ENCODE data around the gene KMT2E. TPM values are rescaled to one million over a fixed set of nuclear protein-coding genes. Genes with fewer than 3 reads are reported as not detected.

KMT2E gene
- total RNA-seq, 2 experiments from 2014 or later: 95.1 to 105 TPM

DNA sequence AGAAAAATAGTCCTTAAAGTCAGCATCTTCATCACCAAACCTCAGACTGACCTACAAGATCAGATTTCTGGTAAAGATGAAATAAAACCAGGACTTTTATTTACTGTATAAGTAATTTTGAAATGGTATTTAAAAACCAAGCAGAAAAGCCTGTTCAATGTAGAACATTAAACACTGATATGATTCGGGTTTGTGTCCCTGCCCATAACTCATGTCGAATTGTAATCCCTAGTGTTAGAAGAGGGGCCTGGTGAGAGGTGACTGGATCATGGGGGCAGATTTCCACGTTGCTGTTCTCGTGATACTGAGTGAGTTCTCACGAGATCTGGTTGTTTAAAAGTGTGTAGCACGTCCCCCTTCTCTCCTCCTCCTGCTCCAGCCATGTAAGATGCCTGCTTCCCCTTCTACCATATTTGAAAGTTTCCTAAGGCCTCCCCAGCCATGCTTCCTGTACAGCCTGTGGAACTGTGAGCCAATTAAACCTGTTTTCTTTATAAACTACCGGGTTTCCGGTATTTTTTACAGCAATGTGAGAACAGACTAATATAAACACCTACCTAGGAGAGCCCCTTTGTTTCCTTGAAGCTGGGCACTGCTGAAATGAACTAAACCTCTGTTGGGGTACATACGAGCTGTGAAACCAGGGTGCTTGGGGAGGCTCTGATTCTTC, 120.1 kb downstream of the KMT2E start:
- CTCF ChIA-PET: no interaction called here
- no peaks in the 10 kb centered on the region for H3K27me3 Mint-ChIP-seq (ENCODE audit: low read depth)
- DNase-seq (no peak), ATAC-seq (no peak)
- no peak overlapping the region for H3K4me3 Mint-ChIP-seq
- H3K36me3 Mint-ChIP-seq (ENCODE audit: low read depth): peaks cover 7% of the 10 kb centered on the region
- H3K27ac Mint-ChIP-seq: no peak overlapping the region
- peaks cover 7% of the 10 kb centered on the region for H3K4me1 Mint-ChIP-seq (ENCODE audit: low read depth)
- POLR2A ChIA-PET: no interaction called here
- H3K9me3 Mint-ChIP-seq (ENCODE audit: insufficient read depth): no peaks in the 10 kb centered on the region

DNA sequence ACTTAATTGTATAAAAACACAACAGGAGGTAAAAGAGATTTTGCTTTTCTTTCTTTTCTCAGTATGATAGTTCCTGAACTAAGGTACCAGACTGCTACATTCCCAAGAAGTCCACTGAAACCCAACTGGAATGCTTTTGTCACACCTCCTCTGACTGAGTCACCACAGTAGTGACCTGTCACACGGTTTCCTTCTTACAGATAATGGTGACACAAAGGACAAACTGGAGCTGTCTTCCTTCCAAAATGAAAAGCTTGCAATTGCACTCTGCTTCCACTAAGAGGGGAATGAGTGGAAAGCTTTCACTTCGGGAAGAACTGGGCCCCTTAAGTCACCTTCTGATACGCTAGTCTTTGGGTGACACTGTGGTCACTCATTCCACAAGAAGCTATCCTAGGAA, 122.2 kb downstream of the KMT2E start:
- no peaks in the 10 kb centered on the region for H3K27me3 Mint-ChIP-seq (ENCODE audit: low read depth)
- peaks cover 1% of the 10 kb centered on the region for H3K4me1 Mint-ChIP-seq (ENCODE audit: low read depth)
- ATAC-seq: no peak
- ChIA-PET CTCF (interaction anchor here (2.0 kb wide), 1 partner anchor 9 kb away, joined by 7 read pairs; no protein-coding TSS in a partner anchor), POLR2A (no interaction called here)
- DNase-seq: no peak
- no peak overlapping the region for H3K4me3 Mint-ChIP-seq
- peaks cover 2% of the 10 kb centered on the region for H3K36me3 Mint-ChIP-seq (ENCODE audit: low read depth)
- no peaks in the 10 kb centered on the region for H3K9me3 Mint-ChIP-seq (ENCODE audit: insufficient read depth)
- no peak overlapping the region for H3K27ac Mint-ChIP-seq

DNA sequence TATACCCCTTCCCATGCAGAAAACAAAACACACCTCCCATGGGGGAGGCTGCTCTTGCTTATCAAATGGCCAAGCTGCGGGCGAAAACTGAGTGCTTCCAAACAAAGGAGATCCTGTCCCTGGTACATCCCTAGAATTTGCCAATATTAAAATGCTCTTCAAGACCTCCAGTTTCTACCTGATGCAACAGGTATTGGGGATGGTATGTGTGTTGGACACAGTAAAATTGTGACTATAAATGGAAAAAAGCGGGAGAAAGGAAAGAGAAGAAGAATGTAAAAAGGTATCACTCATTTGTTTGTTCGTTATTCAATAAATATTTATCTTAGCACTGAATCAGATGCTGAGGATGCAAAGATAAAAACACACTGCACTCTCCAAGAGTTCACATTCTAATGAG, 123.9 kb downstream of the KMT2E start:
- Mint-ChIP-seq H3K27me3 (ENCODE audit: low read depth) (no peaks in the 10 kb centered on the region), H3K4me1 (ENCODE audit: low read depth) (no peaks in the 10 kb centered on the region), H3K9me3 (ENCODE audit: insufficient read depth) (no peaks in the 10 kb centered on the region), H3K36me3 (ENCODE audit: low read depth) (peaks cover 8% of the 10 kb centered on the region), H3K4me3 (no peak overlapping the region), H3K27ac (no peak overlapping the region)
- ATAC-seq: no peak
- DNase-seq: no peak
- POLR2A ChIA-PET: no interaction called here
- CTCF ChIA-PET: interaction anchor here (2.0 kb wide), 1 partner anchor 8 kb away, joined by 7 read pairs; no protein-coding TSS in a partner anchor

DNA sequence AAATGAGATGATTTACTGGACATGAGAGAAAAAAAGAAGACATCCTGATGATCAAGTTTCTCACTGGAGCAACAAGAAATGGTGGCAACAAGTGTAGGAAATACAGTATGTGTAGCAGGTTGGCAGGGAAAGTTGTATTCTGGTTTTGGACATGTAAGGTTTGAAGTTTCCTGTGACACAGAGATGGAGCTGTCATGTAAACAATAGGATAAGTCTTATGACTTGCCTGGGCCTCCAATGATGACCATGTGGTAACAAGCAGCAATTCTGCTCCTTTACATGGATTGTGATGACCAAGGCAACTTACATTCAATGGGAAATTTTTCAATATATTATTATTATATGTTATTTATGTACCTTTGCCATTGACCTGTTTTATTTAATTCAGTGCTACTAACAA, 125.4 kb downstream of the KMT2E start:
- no peaks in the 10 kb centered on the region for H3K9me3 Mint-ChIP-seq (ENCODE audit: insufficient read depth)
- ChIA-PET CTCF (interaction anchor here (1.1 kb wide), 1 partner anchor 450 kb away, joined by 3 read pairs; no protein-coding TSS in a partner anchor), POLR2A (no interaction called here)
- no peak overlapping the region for H3K27ac Mint-ChIP-seq
- no peaks in the 10 kb centered on the region for H3K27me3 Mint-ChIP-seq (ENCODE audit: low read depth)
- peaks cover 8% of the 10 kb centered on the region for H3K36me3 Mint-ChIP-seq (ENCODE audit: low read depth)
- no peak overlapping the region for H3K4me3 Mint-ChIP-seq
- ATAC-seq (no peak), DNase-seq (no peak)
- no peaks in the 10 kb centered on the region for H3K4me1 Mint-ChIP-seq (ENCODE audit: low read depth)

DNA sequence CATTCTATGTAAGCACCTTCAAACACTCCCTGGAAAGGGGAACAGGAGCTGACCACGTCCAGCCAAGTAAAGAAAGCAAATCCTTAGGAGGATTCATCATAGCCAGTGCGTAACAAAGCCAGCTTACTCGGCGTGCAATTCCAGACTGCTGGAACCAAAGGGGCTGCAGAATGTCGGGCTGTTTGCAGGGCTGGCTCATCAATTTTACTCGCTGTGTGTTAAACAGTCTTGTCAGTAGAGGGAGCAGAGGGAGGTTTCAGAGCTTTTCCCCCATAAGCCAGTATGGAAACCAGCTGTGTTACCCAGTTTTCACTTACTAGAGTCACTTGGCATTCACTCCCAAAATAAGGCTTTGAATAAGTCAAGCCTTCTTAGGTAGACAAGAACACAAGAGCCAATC, 127.1 kb downstream of the KMT2E start:
- Mint-ChIP-seq H3K27me3 (ENCODE audit: low read depth) (no peaks in the 10 kb centered on the region), H3K27ac (no peak overlapping the region), H3K36me3 (ENCODE audit: low read depth) (peaks cover 11% of the 10 kb centered on the region), H3K9me3 (ENCODE audit: insufficient read depth) (no peaks in the 10 kb centered on the region), H3K4me3 (no peak overlapping the region), H3K4me1 (ENCODE audit: low read depth) (no peaks in the 10 kb centered on the region)
- DNase-seq (no peak), ATAC-seq (no peak)
- ChIA-PET CTCF (interaction anchor here (0.8 kb wide), 1 partner anchor 390 kb away, joined by 3 read pairs; no protein-coding TSS in a partner anchor), POLR2A (no interaction called here)

DNA sequence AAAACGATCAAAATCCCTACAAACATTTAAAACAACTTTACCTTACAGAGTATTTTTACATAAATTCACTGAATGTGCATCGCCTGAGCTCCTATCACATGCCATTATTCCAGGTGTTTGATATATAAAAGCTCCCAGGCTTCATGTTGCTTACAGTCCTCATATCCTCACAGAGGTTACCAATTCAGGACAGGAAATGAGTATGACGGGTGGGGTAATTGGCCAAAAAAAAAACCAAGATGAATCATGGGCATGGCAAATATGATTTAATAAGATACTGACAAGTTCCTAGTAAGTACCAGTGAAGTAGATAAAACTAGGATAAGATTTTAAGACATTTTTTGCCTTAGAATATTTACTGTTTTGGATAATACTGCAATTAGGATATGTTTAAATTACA, 135.8 kb downstream of the KMT2E start:
- Mint-ChIP-seq H3K27ac (no peak overlapping the region), H3K27me3 (ENCODE audit: low read depth) (no peaks in the 10 kb centered on the region), H3K4me1 (ENCODE audit: low read depth) (peaks cover 3% of the 10 kb centered on the region), H3K36me3 (ENCODE audit: low read depth) (no peaks in the 10 kb centered on the region), H3K9me3 (ENCODE audit: insufficient read depth) (no peaks in the 10 kb centered on the region), H3K4me3 (no peak overlapping the region)
- POLR2A ChIA-PET: interaction anchor here (0.5 kb wide), 1 partner anchor 171 kb away, joined by 3 read pairs; no protein-coding TSS in a partner anchor
- CTCF ChIA-PET: interaction anchor here (0.9 kb wide), 1 partner anchor 203 kb away, joined by 3 read pairs; no protein-coding TSS in a partner anchor
- DNase-seq (no peak), ATAC-seq (no peak)

DNA sequence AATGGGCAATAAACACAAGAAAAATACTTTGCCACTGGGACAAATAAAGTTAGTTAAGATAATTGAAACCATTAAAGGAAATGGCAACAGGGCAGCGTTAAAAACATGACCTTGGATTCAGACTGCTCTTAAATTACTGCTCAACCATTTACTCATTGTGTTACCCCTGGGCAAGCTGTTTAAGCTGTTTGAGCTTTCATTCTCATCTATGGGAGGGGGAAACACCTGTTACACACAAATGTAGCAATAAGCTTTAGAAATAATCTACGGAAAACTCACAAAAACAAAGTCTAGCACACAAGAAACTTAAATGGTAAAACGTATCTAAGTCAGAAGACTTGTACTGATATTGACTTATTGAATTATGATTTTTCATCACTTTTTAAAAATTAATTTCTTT, 137.1 kb downstream of the KMT2E start:
- ChIA-PET CTCF (no interaction called here), POLR2A (no interaction called here)
- Mint-ChIP-seq H3K4me3 (no peak overlapping the region), H3K9me3 (ENCODE audit: insufficient read depth) (no peaks in the 10 kb centered on the region), H3K27me3 (ENCODE audit: low read depth) (no peaks in the 10 kb centered on the region), H3K27ac (no peak overlapping the region), H3K4me1 (ENCODE audit: low read depth) (peaks cover 3% of the 10 kb centered on the region), H3K36me3 (ENCODE audit: low read depth) (peaks cover 5% of the 10 kb centered on the region)
- DNase-seq (no peak), ATAC-seq (no peak)

DNA sequence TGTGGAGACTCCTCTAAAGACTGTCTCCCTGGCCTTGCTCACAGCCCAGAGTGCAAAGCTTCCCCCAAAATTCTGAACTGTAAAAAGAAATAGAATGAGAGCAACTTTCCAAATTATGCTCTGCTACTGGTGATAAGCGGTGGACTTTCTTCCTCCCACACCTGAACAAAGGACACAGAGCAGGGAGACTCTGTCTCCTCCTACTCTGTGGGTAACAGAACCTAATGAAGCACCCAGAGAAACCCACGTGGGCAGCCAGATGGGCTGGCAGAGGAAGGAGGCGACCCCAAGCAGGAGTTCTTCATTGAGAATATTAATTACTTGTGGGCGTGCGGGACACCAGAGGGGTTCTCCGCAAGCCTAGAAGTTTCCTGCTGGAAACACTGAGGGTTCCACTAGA, 139.5 kb downstream of the KMT2E start:
- CTCF ChIA-PET: interaction anchor here (0.6 to 1.3 kb wide), 9 partner anchors 12 to 276 kb away, joined by 3 to 6 read pairs (median 3); no protein-coding TSS in a partner anchor

DNA sequence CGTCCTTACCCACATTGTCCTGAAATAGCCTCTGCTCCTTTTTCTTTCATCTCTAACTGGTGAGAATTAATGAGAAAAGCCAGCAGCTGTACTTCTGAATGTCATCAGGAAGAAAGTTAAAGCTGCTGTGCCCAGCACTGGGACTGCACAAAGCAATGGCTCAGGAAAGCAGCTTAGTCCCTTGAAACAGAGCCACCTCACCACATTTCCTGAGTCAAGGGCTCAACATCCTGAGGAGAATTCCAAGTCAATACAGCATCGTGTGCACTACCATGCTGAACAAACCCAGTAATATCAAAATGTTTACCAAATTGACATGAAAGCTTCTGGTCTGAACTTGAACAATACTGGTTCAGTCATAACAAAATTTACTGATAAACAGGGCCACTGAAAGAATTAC, 140.1 kb downstream of the KMT2E start:
- CTCF ChIA-PET: interaction anchor here (0.9 to 1.3 kb wide), 3 partner anchors 12 to 276 kb away, joined by 3 to 4 read pairs (median 3); no protein-coding TSS in a partner anchor

More for the DNA sequence above, 139.5 kb downstream of the KMT2E start:
- no peaks in the 10 kb centered on the region for H3K9me3 Mint-ChIP-seq (ENCODE audit: insufficient read depth)
- peaks cover 5% of the 10 kb centered on the region for H3K36me3 Mint-ChIP-seq (ENCODE audit: low read depth)
- no peak overlapping the region for H3K4me3 Mint-ChIP-seq
- peaks cover 3% of the 10 kb centered on the region for H3K4me1 Mint-ChIP-seq (ENCODE audit: low read depth)
- DNase-seq (no peak), ATAC-seq (no peak)
- no peak overlapping the region for H3K27ac Mint-ChIP-seq
- POLR2A ChIA-PET: interaction anchor here (1.0 kb wide), 1 partner anchor 180 kb away, joined by 4 read pairs; no protein-coding TSS in a partner anchor
- no peaks in the 10 kb centered on the region for H3K27me3 Mint-ChIP-seq (ENCODE audit: low read depth)

DNA sequence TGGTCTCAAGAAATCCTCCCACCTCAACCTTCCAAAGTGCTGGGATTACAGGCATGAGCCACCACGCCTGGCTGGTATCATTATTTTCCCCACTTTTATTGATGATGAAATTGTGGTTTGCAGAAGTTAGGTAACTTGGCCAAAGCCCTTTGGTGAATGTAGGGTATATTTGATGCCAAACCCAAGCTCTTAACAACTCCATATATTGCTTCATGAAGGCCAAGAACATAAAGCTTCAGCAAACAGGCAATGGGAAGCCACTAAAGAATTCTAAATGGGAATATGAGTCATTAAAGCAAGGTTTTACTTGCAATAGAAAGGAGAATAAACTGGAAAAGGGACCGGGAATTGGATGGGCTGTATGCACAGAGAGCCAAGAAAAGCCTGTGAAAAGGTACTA, 142.7 kb downstream of the KMT2E start:
- peaks cover 6% of the 10 kb centered on the region for H3K36me3 Mint-ChIP-seq (ENCODE audit: low read depth)
- no peak overlapping the region for H3K4me3 Mint-ChIP-seq
- DNase-seq (no peak), ATAC-seq (no peak)
- H3K27ac Mint-ChIP-seq: no peak overlapping the region
- H3K27me3 Mint-ChIP-seq (ENCODE audit: low read depth): no peaks in the 10 kb centered on the region
- POLR2A ChIA-PET: no interaction called here
- H3K4me1 Mint-ChIP-seq (ENCODE audit: low read depth): no peaks in the 10 kb centered on the region
- H3K9me3 Mint-ChIP-seq (ENCODE audit: insufficient read depth): no peaks in the 10 kb centered on the region
- CTCF ChIA-PET: no interaction called here

More for the DNA sequence above, 140.1 kb downstream of the KMT2E start:
- POLR2A ChIA-PET: no interaction called here
- Mint-ChIP-seq H3K4me3 (no peak overlapping the region), H3K36me3 (ENCODE audit: low read depth) (peaks cover 6% of the 10 kb centered on the region), H3K4me1 (ENCODE audit: low read depth) (peaks cover 3% of the 10 kb centered on the region), H3K27me3 (ENCODE audit: low read depth) (no peaks in the 10 kb centered on the region), H3K9me3 (ENCODE audit: insufficient read depth) (no peaks in the 10 kb centered on the region), H3K27ac (no peak overlapping the region)
- ATAC-seq (no peak), DNase-seq (no peak)

DNA sequence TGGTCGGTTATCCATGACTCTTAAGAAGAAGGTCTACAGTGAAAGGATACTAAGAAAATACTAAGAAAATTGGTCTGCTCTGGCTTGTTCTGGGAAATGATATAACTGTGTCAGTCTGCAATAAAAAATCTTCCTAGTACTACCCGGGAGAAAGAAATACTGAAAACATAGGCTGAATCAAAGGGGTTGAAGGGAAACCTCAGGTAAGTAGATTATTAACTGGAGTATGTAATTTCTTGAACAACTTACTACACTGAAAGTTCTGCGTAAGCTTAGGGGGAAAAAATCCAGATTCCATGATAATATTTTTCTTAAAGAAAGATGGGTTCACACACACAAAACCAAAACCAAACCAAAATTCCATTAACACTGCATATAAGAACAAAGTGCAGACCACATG, 143.3 kb downstream of the KMT2E start:
- peaks cover 6% of the 10 kb centered on the region for H3K36me3 Mint-ChIP-seq (ENCODE audit: low read depth)
- H3K27ac Mint-ChIP-seq: no peak overlapping the region
- DNase-seq: no peak
- POLR2A ChIA-PET: no interaction called here
- ATAC-seq: no peak
- H3K27me3 Mint-ChIP-seq (ENCODE audit: low read depth): no peaks in the 10 kb centered on the region
- H3K9me3 Mint-ChIP-seq (ENCODE audit: insufficient read depth): no peaks in the 10 kb centered on the region
- CTCF ChIA-PET: no interaction called here
- H3K4me1 Mint-ChIP-seq (ENCODE audit: low read depth): no peaks in the 10 kb centered on the region
- H3K4me3 Mint-ChIP-seq: no peak overlapping the region

DNA sequence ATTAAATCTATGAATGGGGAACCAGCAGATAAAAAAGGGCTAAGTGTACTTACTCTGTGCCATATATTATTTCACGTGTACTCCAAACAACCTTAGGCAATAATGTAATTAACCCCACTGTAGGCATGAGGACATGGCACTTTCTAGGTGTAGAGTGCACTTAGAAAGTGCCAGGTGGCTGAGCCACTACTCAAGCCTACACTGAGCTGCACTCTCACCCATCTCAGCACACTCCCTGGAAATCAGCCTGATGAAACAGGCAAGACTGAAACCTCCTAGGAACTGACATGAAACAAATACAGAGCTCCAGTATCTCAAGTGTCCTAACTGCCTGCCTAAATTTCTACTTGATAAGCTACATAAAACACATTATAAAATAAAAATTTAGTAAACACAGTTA, 147.4 kb downstream of the KMT2E start:
- no peaks in the 10 kb centered on the region for H3K27me3 Mint-ChIP-seq (ENCODE audit: low read depth)
- no peak for ATAC-seq
- no peak for DNase-seq
- H3K36me3 Mint-ChIP-seq (ENCODE audit: low read depth): peaks cover 26% of the 10 kb centered on the region
- H3K4me3 Mint-ChIP-seq: no peak overlapping the region
- CTCF ChIA-PET: interaction anchor here (0.6 kb wide), 1 partner anchor 18 kb away, joined by 3 read pairs; no protein-coding TSS in a partner anchor
- POLR2A ChIA-PET: no interaction called here
- no peaks in the 10 kb centered on the region for H3K4me1 Mint-ChIP-seq (ENCODE audit: low read depth)
- no peaks in the 10 kb centered on the region for H3K9me3 Mint-ChIP-seq (ENCODE audit: insufficient read depth)
- no peak overlapping the region for H3K27ac Mint-ChIP-seq
